A673 (cell line): Measurements from ENCODE around the gene KLHL24.

Experiments used
- CTCF ChIP-seq: fragments of 300-800, 200-600 bp; sonication (generic); conservative IDR thresholded peaks from 2 replicates; pipeline ENCODE4 v1.5.1; 2017; ENCODE audit warnings: low read depth, mild to moderate bottlenecking, antibody characterized with exemption, low read length, moderate library complexity, mixed read lengths
- EZH2 ChIP-seq: fragments of 200-600 bp; sonication (generic); IDR thresholded peaks from 2 replicates; pipeline ENCODE4 v1.6.1; 2017; ENCODE audit warnings: borderline replicate concordance, low read depth, mild to moderate bottlenecking, mixed read lengths, antibody characterized with exemption, low read length; ENCODE audit not compliant: poor library complexity, severe bottlenecking

- TF ChIP-seq CTCF = no peak
- TF ChIP-seq EZH2 = no peak
These were observed 26.7 kb downstream of the KLHL24 start for GRCh38 chr3:183662099-183662498.
